Erythroblast (primary cell): ENCODE results near the gene TMEM184B.

Source experiments
- GATA1 ChIP-seq: IDR thresholded peaks from 2 replicates; pipeline ENCODE4 v1.6.1; 2011; ENCODE audit warnings: low read depth, mild to moderate bottlenecking, control low read depth, low read length, moderate library complexity
- POLR2A ChIP-seq: IDR thresholded peaks from 2 replicates; pipeline ENCODE4 v1.6.1; 2011; ENCODE audit warnings: mild to moderate bottlenecking, low read length

DNA sequence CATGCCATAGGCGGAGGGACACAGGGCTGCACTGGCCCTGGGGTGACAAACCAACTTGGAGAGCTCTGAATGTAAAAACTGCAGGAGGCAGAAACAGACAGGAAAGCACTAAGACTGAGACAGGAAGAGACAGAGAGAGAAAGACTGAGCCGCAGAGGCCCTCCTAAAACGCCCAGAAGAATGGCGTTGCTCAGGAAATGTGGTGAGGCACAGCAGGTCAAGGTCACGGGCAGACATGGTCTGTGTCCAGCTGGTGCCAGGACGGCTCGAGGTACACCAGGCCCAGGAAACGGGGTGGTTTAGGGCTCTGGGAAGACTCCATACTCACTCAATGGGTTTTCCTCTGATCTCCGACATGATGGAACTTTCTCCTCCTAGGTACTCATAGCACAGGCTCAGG lies 41.9 kb downstream of the TMEM184B start:
- TF ChIP-seq POLR2A (no peak), GATA1 (no peak)
